GM19395 (cell line): ENCODE results near the gene GDPD4.
"Not testable (repeated sequence)": the region's sequence is repeated elsewhere in the genome, so short reads cannot be mapped to it uniquely, and the experiment has no call there.

Experiments used
- ATAC-seq: cut with Tn5 transposase; IDR thresholded peaks from one replicate; pipeline ENCODE4 v1.9.1; 2021; ENCODE audit warnings: mild to moderate bottlenecking, moderate library complexity; ENCODE audit not compliant: unreplicated experiment

GDPD4 gene

GRCh38 chr11:77301510-77301909 is at the start of gene GDPD4:
GDPD4 (minus strand) TSS chr11:77301686; CDS start chr11:77285137, 16,549 bp downstream.
- no peak for ATAC-seq

- ATAC-seq, result no peak
Observed at GRCh38 chr11:77347948-77348347, 46.5 kb upstream of the GDPD4 start.

DNA sequence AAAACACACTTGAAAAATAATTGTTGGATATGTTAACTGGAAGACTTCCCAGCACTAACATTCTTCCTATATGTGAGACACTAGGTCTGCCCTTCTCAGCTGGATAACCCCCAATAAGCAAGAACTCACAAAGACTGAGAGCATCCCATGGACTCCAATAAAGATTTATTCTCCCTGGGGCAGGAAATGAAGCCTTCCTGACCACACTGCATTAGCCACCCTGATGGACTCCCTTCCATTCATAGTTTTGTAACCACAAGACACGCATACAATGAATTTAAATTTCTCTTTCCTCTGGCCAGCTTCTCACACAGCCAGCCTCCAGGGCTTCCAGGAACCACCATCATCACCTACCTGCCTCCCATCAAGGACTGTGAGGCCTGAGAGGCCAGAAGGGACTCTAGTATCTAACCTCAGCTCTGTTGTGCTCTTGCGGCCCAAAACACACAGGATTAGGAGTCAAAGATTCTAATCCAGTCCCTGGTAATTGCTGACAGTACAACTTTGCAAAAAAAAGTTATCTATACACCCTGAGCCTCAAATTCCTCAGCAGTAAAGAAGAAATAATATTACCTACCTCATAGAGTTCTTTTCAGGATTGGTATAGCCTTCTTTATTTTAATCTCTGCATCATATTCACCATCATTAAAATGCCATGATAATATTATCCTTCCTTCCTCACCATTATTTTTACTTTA is 45.6 kb upstream of the GDPD4 start:
- no peak for ATAC-seq

DNA sequence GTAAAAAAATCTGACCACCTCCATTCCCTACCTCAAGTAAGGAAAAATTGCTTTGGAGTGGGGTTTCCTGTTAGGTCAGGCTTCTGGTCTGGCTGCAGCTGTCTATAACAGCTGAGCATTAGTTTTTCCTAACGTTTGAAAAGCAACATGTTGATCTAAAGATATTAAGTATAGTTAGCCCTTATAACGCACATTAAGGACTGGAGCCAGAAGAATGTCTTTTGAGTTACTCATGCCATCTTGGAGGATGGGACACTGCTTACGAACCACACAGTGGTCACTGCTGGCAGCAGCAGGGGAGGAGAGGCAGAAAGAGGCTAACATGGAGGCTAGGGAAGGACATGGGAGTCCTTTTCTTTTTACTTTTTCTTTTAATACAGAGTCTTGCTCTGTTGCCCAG is 44.1 kb upstream of the GDPD4 start:
- no peak for ATAC-seq

GRCh38 chr11:77340501-77340900 is 39.0 kb upstream of the GDPD4 start:
- no peak for ATAC-seq

- no peak for ATAC-seq
Observed at GRCh38 chr11:77332259-77332658, 30.8 kb upstream of the GDPD4 start.

GRCh38 chr11:77325159-77325558 is 23.7 kb upstream of the GDPD4 start:
- ATAC-seq, result no peak

- no peak for ATAC-seq
Observed at GRCh38 chr11:77324508-77324907, 23.0 kb upstream of the GDPD4 start.

DNA sequence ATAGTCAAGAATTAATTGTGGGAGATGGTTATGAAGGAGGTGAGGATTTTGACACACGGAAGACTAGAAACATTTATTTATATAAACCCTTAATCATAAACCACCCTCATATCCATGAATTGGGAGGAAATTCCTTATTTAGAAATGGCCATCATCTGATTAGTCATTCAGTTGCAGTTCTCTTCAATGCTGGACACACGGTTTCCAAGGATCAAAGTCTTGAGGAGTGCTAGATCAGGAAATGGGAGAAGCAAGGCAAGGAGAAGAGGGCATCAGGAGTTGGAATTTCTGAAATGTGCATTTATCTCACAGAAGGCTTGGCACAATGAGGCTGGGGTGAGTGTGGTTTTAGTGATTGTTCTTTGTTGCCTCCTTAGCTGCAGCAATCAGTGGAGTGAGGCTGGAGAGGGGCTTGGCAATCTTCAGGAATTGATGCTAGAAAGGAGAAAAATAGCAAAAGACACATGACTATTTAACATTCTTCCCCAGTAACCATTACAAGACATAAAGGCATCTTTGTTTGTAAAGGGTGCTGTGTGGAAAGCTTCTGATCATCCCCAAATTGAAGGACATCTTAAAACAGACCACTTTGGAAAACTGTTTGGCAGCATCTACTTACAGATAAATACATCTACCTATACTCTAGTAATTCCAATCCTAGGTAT is 21.6 kb upstream of the GDPD4 start:
- no peak for ATAC-seq

GRCh38 chr11:77322506-77322905 is 21.0 kb upstream of the GDPD4 start:
- ATAC-seq, result no peak

GRCh38 chr11:77320351-77320750 is 18.9 kb upstream of the GDPD4 start:
- no peak for ATAC-seq

- ATAC-seq, result no peak
Observed at GRCh38 chr11:77318600-77318999, 17.1 kb upstream of the GDPD4 start.

DNA sequence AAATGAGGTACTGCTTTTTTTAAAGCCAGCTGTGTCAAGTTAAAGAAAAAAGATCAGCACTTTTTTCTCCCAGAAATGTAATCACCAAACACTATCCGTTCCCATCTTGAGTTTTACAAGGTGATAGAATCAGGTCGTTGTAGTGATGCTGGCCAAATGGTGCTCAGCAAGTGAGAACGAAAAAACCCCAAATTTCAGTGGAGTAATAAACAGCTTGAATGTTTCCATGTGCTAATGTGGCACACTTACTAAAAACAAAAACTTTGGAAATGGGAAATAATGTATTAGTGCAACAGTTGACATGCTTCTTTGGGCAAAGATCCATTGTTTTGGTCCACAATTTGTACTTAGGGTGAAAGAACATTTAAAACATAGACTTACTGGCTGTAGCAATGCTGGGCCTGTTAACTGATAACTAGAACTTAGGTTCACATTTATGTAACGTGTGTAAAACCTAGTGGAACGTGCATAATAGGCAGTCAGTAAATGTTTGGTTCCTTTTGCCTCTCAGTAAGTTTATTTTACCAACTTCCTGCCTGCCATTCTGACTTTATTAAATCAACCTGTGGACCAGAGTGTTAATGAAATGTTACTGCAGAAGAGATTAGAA is 15.4 kb upstream of the GDPD4 start:
- no peak for ATAC-seq

DNA sequence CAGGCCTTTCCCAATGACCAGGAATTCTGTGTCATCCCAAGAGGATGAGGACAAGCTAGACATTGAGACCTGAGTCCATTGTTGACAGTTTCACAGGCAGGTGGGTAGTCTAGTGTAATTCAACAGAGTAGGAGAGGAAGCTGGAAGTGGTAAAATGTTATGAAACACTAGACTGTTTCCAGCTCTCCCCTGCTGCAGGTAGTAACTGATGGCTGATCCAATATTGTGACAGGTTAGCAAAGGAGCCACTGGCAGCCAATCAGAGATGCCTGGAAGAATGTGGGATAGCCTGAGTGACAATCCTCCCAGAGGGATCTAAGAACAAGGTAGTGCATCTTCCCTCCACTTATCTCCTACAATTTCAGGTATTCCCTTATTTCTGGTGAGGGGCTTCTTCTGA is 10.6 kb upstream of the GDPD4 start:
- no peak for ATAC-seq

GRCh38 chr11:77311701-77312100 is 10.2 kb upstream of the GDPD4 start:
- no peak for ATAC-seq

- ATAC-seq, result no peak
Observed at GRCh38 chr11:77310721-77311120, 9.2 kb upstream of the GDPD4 start.

DNA sequence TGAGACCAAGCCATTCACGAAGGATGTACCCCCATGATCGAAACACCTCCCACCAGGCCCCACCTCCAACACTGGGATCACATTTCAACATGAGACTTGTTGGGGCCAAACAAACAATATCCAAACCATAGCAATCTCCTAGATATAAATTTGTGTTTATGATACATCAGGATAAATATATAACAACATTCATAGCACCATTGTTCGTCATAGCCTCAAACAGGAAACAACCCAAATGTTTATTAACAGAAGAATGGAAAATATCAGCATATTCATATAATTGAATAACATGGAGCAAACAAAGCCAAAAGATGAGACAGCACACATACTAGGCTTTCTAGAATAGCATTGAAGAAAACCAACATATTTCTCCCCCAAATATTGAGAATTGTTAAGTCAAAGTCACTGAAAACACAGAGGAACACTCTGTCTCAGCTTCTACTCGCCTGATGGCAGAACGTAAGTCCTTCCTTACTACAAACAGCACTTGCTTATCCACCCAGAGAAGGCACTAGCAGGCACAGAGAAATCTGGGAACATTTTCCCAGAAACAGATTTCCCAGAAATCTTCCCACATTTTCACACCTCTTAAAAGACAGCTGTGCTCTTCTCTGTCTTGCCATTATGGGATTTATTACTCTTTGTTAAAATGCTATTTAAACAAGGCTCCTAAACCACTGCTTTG is 8.1 kb upstream of the GDPD4 start:
- ATAC-seq, result no peak

DNA sequence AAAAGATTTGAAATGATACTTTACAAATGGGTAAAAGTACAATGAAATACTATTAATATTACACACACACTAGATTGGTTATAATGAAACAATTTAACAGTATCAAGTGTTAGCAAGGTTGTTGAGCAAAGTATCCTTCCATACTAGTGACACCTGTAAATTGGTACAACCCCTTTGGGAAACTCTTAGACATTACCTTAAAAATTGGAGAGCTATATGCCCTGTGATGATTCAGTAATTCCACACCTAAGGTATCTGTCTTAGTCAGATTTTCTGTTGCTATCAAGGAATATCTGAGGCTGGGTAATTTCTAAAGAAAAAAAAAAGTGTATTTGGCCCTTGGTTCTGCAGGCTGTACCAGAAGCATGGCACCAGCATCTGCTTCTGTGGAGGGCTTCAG is 7.4 kb upstream of the GDPD4 start:
- ATAC-seq, result no peak

DNA sequence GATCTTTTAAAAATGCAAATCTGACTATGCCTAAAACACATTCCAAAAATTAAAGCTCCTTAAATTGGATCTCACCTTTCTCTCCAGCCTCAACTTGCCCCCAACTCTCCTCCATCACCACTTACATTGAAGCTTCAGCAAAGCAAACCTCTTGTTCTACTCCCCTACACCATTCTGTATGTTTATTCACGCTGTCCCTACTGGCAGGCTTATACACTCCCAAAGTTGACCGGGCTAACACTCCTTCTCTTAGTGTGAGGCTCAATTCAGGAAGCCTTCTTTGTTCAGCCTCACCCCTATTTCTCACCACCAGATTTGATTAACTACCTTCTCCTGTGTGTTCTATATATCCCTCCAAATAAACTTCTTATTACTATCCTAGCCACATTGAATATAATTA is 1.8 kb upstream of the GDPD4 start:
- ATAC-seq, result no peak

GRCh38 chr11:77302752-77303151 is 1.3 kb upstream of the GDPD4 start:
- ATAC-seq, result no peak

GRCh38 chr11:77300695-77301094 is 791 bp downstream of the GDPD4 start:
- no peak for ATAC-seq

- ATAC-seq, result not testable (repeated sequence)
Observed at GRCh38 chr11:77300028-77300427, 1.5 kb downstream of the GDPD4 start.
